K562 (cell line): ENCODE data around the gene C1QL2.

ENCODE experiments used
- ARID1B ChIP-seq: fragments of 450-650 bp; IDR thresholded peaks from 2 replicates; pipeline ENCODE4 v1.6.1; 2016; ENCODE audit warnings: antibody characterized with exemption, mild to moderate bottlenecking, inconsistent platforms
- BACH1 ChIP-seq: fragments of 200-800 bp; sonication (Bioruptor generic); IDR thresholded peaks from 2 replicates; pipeline ENCODE4 v1.6.1; 2016; ENCODE audit warnings: missing genetic modification characterization, missing compliant biosample characterization
- CTCF ChIP-seq, 3 experiments: IDR thresholded peaks in 2 of 3; conservative IDR thresholded peaks in 1 of 3; 2 replicates each; pipeline ENCODE4 v1.5.1; 2011 to 2012; ENCODE audit warnings: low read length in 3 of 3, mild to moderate bottlenecking in 3 of 3, control low read depth in 2 of 3, improper control_type of control experiment in 1 of 3, inconsistent platforms in 1 of 3, low read depth in 1 of 3, mixed read lengths in 1 of 3, moderate library complexity in 1 of 3; ENCODE audit not compliant: insufficient read depth in 2 of 3
- GABPA ChIP-seq: fragments of 200-800 bp; sonication (Bioruptor generic); conservative IDR thresholded peaks from 2 replicates; pipeline ENCODE4 v1.6.1; 2016; ENCODE audit warnings: low read depth, missing genetic modification characterization, missing compliant biosample characterization
- POLR2AphosphoS5 ChIP-seq: IDR thresholded peaks from 2 replicates; pipeline ENCODE4 v1.6.1; 2011; ENCODE audit warnings: mild to moderate bottlenecking, low read depth, low read length, moderate library complexity; ENCODE audit not compliant: control insufficient read depth, insufficient read depth
- RCOR1 ChIP-seq, 2 experiments: IDR thresholded peaks; 2 replicates each; pipeline ENCODE4 v1.6.1; 2012; ENCODE audit warnings: low read depth in 2 of 2, low read length in 2 of 2, borderline replicate concordance in 1 of 2, improper control_type of control experiment in 1 of 2
- RUNX1 ChIP-seq: sonication (generic); IDR thresholded peaks from 2 replicates; pipeline ENCODE4 v1.6.1; 2016; ENCODE audit warnings: antibody characterized with exemption, low read depth
- TBL1XR1 ChIP-seq, 2 experiments: IDR thresholded peaks; 2 replicates each; pipeline ENCODE4 v1.6.1; 2012; ENCODE audit warnings: improper control_type of control experiment in 2 of 2, low read length in 2 of 2, mild to moderate bottlenecking in 1 of 2
- TEAD2 ChIP-seq: fragments of 450-650 bp; IDR thresholded peaks from 2 replicates; pipeline ENCODE4 v1.6.1; 2016; ENCODE audit warnings: missing genetic modification characterization, control low read depth, missing compliant biosample characterization
- ZBTB1 ChIP-seq: sonication (generic); formaldehyde crosslinking; IDR thresholded peaks from 2 replicates; pipeline ENCODE4 v1.8.1; 2023; ENCODE audit warnings: missing genetic modification reagents, low read depth, mild to moderate bottlenecking, borderline replicate concordance
- ZBTB26 ChIP-seq: fragments of 450-650 bp; formaldehyde crosslinking; IDR thresholded peaks from 2 replicates; pipeline ENCODE4 v1.4.0; 2022; ENCODE audit warnings: missing genetic modification characterization
- ZNF143 ChIP-seq: sonication (generic); formaldehyde crosslinking; IDR thresholded peaks from 2 replicates; pipeline ENCODE4 v1.9.0; 2022; ENCODE audit warnings: mild to moderate bottlenecking, missing genetic modification reagents
- ZNF75A ChIP-seq: fragments of 450-650 bp; formaldehyde crosslinking; IDR thresholded peaks from 2 replicates; pipeline ENCODE4 v1.4.0; 2020; ENCODE audit warnings: mild to moderate bottlenecking

- TF ChIP-seq POLR2AphosphoS5 (no peak), TBL1XR1 (IDR thresholded peaks at IDR 0.05; ENCODE audit: low read length in 2 of 2) (no peak), ZNF143 (no peak), ARID1B (no peak), ZNF75A (CRISPR knock-in tag) (no peak), RCOR1 (IDR thresholded peaks at IDR 0.05; ENCODE audit: borderline replicate concordance in 1 of 2, low read depth in 2 of 2, low read length in 2 of 2) (no peak), ZBTB26 (CRISPR knock-in tag) (no peak), TEAD2 (tag) (no peak), RUNX1 (no peak), GABPA (tag) (no peak), ZBTB1 (CRISPR knock-in tag) (no peak), BACH1 (tag) (no peak), CTCF (IDR thresholded peaks at IDR 0.05 in 2 of 3, conservative IDR thresholded peaks at IDR 0.05 in 1 of 3; ENCODE audit: insufficient read depth in 2 of 3, low read depth in 1 of 3, low read length in 3 of 3) (no peak)
Measured at GRCh38 chr2:119181391-119181790, 22.8 kb upstream of the C1QL2 start.
